ENCODE measurements around the gene SLF1.
"Not testable (repeated sequence)": the region's sequence is repeated elsewhere in the genome, so short reads cannot be mapped to it uniquely, and the experiment has no call there.

Gene SLF1

DNA sequence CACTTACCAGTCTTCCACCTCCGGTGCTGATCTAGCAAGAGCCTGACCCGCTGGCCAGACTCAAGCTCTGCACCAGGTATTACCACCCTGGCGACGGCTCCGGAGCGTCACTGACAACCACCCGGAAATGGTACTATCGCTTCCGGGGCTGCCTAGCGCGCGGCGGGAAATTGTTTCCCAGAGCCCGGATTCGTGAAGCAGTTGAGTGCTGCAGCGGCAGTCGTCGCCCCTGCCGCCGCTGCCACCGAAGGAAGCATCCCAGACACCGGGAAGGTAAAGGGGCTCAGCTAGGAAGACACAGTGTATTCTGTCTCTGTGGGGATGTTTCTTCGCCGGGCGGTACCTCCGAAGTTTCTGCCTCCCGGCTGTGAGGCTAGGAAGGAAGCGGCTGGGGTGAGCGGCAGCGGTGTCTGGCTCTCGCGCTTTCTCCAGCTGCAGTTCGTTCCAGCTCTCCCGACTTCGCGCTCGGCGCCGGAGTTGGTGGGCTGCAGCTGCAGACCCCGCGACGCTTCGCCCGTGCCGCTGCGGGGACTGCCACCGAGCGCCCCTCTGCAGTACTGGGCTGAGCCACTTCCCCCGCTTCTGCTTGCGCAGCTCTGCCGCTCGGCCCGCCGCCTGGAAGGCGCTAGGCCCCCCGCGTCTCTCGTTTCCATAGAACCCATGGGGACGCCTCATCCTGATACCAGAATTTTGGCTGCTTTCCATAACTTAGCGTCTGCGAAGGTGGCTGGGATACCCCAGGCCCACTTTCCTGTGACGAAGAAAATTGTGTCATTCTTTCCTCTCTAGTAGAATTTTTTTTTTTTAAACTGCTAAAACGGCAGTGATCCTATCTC is at the start of gene SLF1, which contains the start of gene KIAA0825:
TSS of gene SLF1 (plus strand) at position 177 of the 836 bp plus-strand sequence. CDS start 10,142 bp downstream, outside the sequence.
TSS of gene KIAA0825 (minus strand) at position 112 of the 836 bp plus-strand sequence. CDS start 81,478 bp downstream, outside the sequence.
- peak; percentile 87 for FAIRE-seq

DNA sequence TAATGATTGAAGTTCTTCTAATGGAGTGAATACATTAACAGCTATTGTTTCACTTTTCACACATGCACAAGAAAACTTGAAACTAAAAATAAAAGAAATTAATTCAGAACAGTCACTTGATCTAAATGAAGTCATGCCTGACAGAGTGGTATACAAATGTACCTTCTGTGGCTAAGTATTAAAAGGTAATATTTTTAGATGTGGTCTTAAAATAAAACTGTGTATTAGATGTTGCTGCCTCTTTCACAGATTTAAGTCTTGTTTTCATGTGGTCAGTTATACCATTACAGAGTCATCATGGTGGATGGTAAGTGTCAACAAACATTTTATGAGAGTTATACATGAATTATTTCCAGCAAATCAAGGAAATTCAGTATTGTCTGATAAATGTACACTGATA is 47.1 kb upstream of the SLF1 start:
- no peak for FAIRE-seq

DNA sequence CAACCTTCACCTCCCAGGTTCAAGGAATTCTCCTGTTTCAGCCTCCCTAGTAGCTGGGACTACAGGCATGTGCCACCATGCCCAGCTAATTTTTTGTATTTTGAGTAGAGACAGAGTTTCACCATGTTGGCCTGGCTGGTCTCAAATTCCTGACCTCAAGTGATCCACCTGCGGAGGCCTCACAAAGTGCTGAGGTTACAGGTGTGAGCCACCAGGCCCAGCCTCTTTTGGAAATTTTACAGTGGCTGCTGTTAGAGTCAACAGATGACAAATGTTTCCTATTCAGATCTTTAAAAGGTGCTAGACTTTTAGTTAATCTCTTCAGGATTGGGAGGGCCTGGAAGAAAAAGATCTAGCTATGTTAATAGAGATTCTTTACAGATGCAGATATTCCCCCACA is 45.1 kb upstream of the SLF1 start:
- not testable (repeated sequence) for FAIRE-seq

DNA sequence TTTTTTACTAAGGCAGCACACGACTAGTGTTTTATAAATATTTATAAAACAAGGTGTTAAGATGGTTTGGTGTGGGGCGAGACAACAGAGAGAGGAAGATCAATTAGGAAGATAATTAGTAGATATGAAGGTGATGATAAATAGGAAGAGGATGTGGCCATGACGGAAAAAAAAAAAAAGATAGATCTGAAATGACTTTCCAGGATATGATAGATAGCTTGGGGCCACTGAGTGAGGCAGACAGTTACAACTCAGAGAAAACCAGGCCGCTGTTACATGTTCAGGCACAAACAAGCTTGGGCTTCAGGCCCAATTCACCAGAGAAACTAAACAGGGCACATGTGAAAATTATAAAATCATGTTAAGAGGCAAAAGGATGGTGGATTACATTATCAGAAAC is 43.3 kb upstream of the SLF1 start:
- FAIRE-seq = no peak

DNA sequence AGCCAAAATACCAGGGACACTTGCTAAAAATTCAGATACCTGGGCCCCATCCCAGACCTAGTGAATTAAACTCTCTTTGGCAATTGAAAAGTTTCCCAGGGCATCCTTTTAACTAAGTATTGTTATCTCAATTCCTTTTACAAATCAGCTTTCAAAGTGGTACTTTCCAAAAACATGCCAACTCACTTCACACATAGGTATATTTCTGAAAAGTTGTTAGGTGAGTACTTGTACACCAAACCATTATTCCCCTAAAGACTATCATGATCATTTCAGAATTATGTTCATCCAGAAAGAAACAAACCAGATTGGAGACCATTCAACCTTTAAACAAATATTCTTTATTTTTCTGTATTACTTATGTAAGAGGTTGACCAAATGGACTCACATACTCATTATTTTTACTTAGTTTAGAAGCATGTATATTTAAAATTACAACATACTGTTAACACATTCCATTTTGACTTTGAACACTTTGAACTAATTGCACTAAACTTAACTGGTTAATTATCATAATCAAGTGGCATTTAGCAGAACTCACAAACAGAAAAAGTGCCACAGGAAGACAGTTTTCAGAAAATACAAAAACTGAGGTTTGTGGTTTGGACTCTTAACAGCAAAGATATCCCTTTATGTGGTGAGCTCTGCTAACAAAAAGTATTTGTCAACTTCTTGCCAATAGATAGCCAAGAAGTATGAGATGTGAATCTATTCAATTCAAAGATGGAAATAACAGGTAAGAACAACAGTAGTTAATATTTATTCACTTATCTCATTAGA is 40.8 kb upstream of the SLF1 start:
- FAIRE-seq = no peak

DNA sequence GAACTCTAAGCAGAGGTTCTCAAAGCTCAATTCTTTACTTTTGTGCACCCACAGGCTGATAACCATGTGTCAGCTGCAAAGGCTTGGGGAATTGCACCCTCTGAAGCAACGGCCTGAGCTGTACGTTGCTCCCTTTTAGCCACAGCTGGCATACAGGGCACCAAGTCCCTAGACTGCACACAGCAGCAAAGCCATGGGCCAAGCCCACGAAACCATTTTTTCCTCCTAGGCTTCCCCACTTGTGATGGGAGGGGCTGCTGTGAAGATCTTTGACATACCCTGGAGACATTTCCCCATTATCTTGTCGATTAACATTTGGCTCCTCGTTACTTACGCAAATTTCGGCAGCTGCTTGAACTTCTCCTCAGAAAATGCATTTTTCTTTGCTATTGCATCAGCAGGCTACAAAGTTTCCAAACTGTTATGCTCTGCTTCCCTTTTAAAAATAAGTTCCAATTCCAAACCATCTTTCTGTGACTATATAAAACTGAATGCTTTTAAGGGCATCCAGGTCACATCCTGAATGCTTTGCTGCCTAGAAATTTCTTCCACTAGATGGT is 23.1 kb upstream of the SLF1 start:
- FAIRE-seq = no peak

DNA sequence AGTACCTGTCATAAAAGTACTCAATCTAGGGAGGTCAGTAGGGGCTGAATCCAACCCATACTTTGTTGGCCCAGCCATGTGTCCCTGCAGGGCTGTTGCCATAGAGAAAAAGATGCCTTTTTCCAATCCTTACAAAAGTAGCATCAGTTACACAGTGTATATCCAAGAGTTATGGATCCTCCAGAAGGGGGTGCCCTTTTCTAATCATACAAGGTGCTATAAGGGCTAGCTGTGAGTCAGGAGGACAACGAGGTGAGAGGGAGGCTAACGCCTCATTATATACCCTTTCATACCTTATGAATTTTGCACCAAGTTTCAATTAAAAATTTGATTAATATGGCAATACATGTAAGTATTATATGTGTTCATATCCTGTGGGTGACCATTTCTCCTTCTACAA is 4.9 kb upstream of the SLF1 start:
- FAIRE-seq = peak; percentile 66

DNA sequence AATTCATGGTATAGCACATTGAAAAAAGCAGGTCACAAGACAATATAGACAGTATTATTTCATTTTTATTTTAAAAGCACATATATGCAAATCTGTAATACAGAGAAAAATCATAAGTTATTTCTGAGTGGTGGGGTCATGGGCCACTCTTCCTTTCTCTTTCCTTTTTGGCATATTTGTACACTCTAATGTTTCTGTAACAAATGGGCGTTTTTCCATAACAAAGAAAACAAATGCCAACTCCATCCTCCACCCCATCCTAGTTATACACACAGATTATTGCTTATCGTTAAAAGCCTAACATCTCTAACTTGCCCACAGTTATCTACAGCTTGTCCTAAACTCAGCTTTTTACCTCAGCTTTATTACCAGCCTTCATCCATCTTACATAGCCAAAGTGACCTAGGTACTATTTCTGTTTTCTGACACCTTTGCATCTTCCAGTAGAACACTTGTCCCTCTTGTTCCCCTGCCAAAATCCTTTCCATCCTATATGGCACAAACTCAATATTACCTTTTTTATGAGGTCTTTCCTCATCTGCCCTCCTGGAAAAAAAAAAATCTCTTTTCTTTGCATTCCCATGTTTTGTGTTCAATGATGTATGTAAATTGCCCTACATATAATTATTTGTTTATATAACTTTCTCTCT is 4.2 kb upstream of the SLF1 start:
- no peak for FAIRE-seq

DNA sequence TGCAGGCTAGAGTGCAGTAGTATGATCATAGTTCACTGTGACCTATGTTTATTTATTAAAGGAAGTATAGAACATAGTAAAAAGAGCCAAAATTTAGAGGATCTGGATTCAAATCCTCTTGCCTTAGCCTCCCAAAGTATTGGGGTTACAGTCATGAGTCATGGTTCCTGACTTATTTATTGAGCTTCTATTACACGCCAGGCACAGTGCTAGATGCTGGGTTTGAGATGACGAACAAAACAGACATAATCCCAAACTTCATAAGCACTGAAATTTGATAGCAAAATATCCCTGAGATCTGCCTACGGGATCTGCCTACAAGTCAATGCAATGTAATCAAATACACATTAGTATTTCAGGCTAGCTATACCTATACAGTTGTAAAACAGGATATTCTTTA is 2.6 kb upstream of the SLF1 start:
- no peak for FAIRE-seq

DNA sequence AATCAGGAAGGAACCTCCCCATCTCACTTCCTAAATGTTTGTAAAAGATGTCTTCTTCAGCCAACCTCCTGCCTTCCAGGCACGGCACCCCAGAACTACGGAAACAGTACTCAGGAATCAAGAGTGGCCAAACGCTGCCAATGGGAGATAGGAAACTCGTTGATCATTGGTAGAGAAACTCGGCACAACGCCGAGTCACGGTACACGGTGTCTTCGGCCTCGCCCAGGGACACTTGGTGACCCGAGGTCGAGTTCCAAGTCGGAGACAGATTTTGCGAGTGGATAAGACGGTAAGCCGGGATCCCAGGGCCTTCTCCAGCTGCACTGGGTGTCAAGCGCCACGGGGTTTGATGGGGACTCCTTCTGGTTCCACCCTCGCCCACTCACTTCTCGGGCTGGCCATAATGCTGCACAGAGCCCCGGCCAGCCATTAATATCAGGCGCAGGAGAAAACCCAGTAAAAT is 408 bp upstream of the SLF1 start:
- peak; percentile 23 for FAIRE-seq

DNA sequence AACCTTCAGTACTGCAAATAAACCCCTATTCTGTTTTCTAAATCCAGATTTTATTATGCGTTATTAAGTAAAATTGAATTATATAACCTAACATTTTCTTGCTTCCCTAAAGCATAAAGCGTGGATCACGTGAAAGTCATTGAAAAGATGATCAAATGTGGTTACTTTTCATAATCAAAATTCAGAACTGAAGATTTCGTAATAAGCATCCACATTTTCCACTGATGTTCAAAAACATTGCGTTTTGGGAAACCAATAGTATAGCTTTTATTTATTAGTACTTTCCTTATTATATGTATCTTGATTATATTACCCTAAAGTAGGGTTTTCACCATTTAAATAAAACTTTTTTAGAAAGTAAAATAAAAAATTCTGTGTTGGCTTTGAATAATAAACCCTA is 1.8 kb downstream of the SLF1 start:
- peak; percentile 56 for FAIRE-seq

DNA sequence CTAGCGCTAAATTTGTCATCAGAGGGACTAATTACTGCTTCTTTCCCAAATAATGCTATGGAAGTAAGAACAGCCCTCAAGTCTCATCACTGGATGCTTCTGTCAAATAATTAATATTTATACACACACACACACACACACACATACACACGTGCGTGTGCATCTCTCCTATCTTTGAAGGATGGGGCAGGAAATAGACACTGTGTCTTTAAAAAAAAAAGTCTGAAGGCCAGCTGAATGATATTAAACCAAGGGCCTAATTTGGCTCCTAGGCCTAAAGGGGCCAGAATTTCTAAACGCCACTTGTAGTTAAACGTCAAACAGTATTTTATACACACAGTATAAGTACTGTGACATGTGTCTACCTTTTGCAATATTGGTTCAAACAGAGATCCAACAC is 3.3 kb downstream of the SLF1 start:
- no peak for FAIRE-seq

DNA sequence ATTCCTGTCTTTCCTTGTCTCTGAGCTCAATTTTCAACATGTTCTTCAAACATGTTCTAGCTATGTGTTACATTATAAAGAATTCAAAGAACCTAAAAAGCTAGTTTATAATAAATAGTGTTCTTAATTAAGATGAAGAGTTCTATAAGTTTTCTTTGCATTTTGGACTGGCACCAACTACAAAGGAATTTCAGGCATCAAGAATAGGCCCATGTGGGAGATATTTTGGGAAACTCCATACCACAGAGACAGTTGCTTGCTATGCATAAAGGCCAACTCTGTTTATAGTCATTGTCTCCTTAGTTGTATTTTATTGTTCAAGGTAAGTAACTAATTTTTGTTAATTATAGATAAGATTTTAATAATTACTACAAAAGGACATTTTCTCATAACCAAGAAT is 4.5 kb downstream of the SLF1 start:
- FAIRE-seq = no peak

DNA sequence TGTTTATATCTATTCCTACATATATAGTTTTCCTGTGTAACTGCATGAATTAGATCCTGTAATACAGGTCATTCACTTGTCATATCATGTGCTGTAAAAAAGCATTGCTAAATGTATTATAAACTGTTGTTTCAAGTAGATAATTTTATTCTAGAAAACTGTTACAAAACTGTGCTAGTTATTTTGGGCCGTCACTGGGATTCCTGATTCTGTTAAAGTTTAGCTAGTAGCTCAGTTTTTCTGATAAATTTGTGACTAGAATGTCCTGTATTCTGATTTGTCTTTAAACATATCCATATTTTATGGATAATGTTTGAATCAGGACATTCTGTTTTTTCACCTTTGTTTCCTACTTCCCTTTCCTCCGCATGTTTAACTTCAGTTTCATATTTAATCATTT is 5.4 kb downstream of the SLF1 start:
- no peak for FAIRE-seq

DNA sequence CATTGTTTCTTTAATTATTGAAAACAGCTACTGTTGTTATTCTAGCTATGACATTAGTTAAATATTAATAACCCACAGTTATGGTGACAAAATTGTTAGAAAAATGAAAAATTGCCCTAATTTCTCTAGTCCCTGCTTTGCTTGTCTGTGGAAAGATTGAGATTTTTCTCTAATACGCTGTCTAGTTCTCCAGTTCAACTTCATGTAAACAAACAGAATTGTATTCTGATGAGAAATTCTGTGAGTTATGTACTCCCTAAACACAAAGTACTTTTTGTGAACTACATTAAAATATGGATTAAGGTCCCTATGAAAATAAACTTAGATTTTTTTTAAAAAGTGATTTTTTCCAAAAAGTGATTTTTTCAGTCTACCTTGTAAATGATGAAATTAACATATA is 8.7 kb downstream of the SLF1 start:
- peak; percentile 15 for FAIRE-seq

DNA sequence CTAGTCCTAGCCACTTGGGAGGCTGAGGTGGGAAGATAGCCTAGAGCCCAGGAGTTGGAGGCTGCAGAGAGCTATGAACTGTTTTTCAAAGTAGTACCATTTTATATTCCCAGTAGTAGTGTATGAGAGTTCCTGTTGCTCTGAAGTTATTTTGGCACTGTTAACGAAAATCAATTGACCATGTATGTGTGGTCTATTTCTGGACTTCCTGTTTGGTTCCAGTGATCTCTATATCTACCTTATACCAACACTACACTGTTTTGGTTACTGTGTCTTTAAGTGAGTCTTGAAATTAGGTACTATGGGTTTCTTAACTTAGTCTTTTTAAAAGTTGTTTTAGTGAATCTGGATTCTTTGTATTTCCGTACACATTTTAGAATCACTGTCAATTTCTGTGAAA is 13.6 kb downstream of the SLF1 start:
- FAIRE-seq = no peak

DNA sequence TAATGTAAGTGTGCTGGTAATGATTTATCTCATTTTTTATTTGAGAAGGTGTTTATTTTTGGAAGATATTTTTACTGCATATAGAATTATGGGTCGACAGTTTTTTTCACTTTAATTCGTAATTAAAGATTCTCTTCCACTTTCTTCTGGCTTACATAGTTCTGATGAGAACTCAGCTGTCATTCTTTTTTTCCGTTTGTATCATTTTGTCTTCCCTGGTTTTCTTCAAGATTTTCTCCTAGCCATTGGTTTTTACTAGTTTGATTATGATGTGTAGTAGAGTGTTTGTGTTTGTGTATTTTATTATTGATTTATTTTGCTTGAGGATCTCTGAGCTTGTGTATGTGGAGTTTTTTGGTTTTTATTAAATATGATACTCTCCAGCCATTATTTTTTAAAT is 21.7 kb downstream of the SLF1 start:
- FAIRE-seq = no peak

DNA sequence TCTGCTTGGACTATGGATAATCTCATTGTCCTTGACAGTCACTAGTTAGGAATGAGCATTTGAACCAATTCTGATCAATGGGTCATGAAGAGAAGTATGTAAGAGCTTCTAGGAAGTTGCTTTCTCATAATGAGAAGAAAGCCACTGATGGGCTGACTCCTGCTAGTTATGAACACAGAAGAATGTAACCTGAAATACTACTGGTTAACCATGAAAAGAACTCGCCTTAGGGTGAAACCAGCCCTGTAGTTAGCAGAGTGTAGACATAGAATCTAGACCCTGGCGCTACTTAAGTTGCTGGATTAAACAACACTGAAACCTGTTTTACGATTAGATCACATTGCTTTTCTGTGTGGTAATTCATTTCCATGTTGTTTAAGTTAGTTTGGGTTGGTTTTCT is 26.6 kb downstream of the SLF1 start:
- FAIRE-seq = no peak

DNA sequence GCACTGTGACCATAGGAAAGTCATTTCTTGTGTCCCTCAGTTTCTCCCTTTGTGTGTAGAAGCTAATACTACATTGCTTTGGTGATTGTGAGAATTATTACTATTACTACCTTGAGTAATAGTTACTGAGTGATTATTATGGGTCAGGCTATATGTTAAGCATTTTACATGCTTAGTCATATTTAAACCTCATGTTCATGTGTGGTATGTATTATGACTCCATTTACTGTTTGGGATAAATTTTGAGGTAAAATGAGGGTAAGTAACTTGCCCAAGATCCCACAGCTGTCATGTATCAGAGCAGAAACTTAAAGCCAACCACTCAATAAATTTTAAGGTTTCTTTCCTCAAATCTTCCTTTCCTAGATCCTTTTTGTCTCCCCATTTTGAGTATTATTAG is 28.3 kb downstream of the SLF1 start:
- FAIRE-seq = no peak

DNA sequence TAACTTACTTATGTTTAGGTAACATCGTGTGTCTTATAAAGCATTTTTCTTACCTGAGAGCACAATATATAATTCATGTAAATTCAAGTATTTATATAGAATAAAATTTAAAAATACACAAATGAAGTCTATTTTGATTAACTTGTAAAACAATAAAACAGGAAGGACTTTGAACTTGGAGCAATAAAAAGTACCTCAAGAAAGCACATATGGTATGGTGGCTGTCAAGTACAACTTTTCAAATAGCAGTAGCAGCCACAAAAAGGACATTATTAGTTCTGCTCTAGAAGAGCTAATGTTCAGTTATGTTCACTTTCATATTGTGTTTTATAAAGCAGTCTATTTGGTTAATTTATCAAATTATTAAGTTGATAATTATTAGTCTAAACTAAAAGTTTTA is 31.4 kb downstream of the SLF1 start:
- no peak for FAIRE-seq

DNA sequence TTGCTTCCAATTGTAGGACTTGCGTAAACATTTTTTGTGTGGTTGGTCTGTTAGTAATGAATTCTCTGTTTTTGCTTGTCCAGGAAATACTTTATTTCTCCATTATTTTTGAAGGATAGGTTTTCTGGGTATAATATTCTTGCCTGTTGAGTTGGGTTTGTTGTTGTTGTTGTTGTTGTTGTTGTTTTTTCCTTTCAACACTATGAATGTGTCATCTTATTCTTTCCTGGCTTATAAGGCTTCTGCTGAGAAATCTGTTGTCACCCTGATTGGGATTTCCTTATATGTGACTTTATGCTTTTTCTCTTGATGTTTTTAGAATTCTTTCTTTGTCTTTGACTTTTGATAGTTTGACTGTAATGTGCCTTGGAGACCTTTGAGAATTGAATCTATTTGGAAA is 39.8 kb downstream of the SLF1 start:
- FAIRE-seq = no peak

DNA sequence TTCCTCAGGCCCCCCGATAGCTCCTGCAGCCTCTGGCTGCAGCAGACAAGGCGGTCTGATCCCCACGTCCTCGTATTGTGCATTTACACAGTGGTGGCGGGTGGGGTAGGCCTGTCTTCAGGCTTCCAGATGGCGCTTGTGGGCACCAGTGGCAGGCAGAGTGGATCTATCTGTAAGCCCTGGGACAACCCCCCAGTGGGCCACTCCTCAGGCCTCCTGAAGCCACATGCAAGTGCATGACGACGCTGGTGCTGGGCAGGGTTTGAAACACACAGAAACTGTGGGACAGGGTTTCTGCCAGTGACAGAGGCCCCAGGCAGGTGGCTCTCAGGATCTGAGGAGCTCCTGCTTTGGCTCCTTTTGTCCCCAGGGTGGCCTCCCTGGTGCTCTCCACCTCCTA is 42.0 kb downstream of the SLF1 start:
- FAIRE-seq = no peak

DNA sequence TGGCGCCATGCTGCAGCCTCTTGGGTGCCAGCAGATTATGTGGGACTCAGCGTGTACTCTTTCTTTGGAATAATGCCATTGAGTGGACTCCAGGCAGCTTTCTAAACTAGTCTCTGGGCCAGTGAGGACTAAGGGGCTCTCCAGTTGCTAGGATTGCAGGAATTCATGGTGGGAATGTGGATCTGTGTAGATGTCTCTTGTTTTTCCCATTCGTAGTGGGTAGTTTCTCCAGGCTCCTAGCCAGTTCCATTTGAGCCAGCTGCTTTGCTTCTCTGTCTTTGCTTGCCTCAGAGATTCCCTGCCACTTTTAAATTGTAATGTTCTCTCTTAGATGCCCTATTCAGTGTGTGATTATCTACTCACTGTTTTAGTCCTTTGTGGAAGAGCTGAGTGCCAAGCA is 42.6 kb downstream of the SLF1 start:
- no peak for FAIRE-seq
